HEK293 (cell line): ENCODE data around the gene PLEKHG3.

Source experiments
- CTCF ChIP-seq: fragments of 450-650 bp; formaldehyde crosslinking; IDR thresholded peaks from 2 replicates; pipeline ENCODE4 v1.5.1; 2016; ENCODE audit warnings: missing biosample characterization, missing genetic modification characterization
- GLI4 ChIP-seq: fragments of 450-650 bp; formaldehyde crosslinking; IDR thresholded peaks from 2 replicates; pipeline ENCODE4 v1.5.1; 2016; ENCODE audit warnings: missing biosample characterization, missing genetic modification characterization
- ZBTB21 ChIP-seq: fragments of 450-650 bp; formaldehyde crosslinking; IDR thresholded peaks from 2 replicates; pipeline ENCODE4 v1.5.1; 2017; ENCODE audit warnings: missing biosample characterization, missing genetic modification characterization
- ZNF184 ChIP-seq: fragments of 450-650 bp; IDR thresholded peaks from 2 replicates; pipeline ENCODE4 v1.5.1; 2018; ENCODE audit warnings: missing biosample characterization, mild to moderate bottlenecking, missing genetic modification characterization
- ZNF214 ChIP-seq: fragments of 450-650 bp; formaldehyde crosslinking; IDR thresholded peaks from 2 replicates; pipeline ENCODE4 v1.5.1; 2017; ENCODE audit warnings: missing biosample characterization, mild to moderate bottlenecking, missing genetic modification characterization, borderline replicate concordance
- ZNF561 ChIP-seq: fragments of 450-650 bp; IDR thresholded peaks from 2 replicates; pipeline ENCODE4 v1.5.1; 2018; ENCODE audit warnings: missing biosample characterization, missing genetic modification characterization, borderline replicate concordance
- ZNF654 ChIP-seq: fragments of 450-650 bp; formaldehyde crosslinking; IDR thresholded peaks from 2 replicates; pipeline ENCODE4 v1.5.1; 2016; ENCODE audit warnings: low read depth, missing biosample characterization, missing genetic modification characterization
- TF ChIP-seq, protein P1 (sequence below): IDR thresholded peaks from 2 replicates; pipeline ENCODE4 v1.6.1; 2011; ENCODE audit warnings: mild to moderate bottlenecking, low read depth, low read length, borderline replicate concordance

- no peak for TF ChIP-seq GLI4 (tag by site-specific recombination)
- no peak for TF ChIP-seq ZNF561
- TF ChIP-seq, protein P1, sequence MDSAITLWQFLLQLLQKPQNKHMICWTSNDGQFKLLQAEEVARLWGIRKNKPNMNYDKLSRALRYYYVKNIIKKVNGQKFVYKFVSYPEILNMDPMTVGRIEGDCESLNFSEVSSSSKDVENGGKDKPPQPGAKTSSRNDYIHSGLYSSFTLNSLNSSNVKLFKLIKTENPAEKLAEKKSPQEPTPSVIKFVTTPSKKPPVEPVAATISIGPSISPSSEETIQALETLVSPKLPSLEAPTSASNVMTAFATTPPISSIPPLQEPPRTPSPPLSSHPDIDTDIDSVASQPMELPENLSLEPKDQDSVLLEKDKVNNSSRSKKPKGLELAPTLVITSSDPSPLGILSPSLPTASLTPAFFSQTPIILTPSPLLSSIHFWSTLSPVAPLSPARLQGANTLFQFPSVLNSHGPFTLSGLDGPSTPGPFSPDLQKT: no peak
- no peak for TF ChIP-seq CTCF
- TF ChIP-seq ZBTB21 (tag by site-specific recombination): no peak
- no peak for TF ChIP-seq ZNF654
- no peak for TF ChIP-seq ZNF184 (tag by site-specific recombination)
- TF ChIP-seq ZNF214 (tag by site-specific recombination): no peak
Observed at GRCh38 chr14:64771161-64771560, 66.9 kb downstream of the PLEKHG3 start.
